Activated T-cell treated with anti-CD3 and anti-CD28 coated beads for 1 hour (primary cell): Measurements from ENCODE around the gene MSANTD7.

Experiments
- DNase-seq: peaks from one replicate; pipeline ENCODE4 v3.0.0-alpha.2; 2020; ENCODE audit warnings: low read depth

Gene MSANTD7

DNA sequence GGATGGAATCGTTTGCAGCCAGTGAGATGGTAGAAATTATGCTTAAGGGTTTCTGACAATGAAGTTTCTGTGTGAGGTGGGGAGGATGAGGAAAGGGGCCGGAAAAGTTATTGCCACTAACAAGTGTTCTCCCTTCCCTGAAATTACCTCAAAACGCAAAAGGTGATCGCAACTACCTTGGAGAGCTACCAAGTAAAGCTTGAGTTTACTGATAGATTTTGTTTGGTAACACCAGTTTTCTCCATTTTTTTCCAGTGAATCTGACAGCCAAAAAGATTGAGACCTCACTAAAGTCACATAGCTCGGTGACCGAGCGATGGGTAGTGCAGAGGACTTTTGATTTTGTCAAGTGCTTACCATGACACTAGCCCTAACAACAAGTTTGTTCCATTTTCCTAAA lies 42.1 kb downstream of the MSANTD7 start:
- no peak for DNase-seq

DNA sequence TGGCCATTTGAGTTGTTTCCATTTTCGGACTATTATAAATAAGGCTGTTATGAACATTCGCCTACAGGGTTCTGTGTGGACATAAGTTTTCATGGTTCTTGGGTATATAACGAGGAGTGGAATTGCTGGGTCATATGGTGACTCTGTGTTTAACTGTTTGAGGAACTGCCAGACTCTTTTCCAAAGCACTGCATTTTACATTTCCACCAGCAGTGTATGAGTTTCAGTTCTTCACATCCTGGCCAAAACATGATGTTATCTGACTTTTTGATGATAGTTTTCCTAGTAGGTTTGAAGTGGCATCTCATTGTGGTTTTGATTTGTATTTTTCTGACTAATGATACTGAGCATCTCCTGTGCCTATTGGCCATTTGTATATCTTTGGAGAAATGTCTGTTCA lies 46.0 kb downstream of the MSANTD7 start:
- no peak for DNase-seq
